Measurements from ENCODE around the gene CDK6. TPM values are rescaled to one million over a fixed set of nuclear protein-coding genes. Genes with fewer than 3 reads are reported as not detected.
"Not testable (repeated sequence)": the region's sequence is repeated elsewhere in the genome, so short reads cannot be mapped to it uniquely, and the experiment has no call there.

The CDK6 gene
- total and polyA plus RNA-seq, 5 experiments from 2014 or later, result 10.1 to 29.4 (median 12.9) TPM

- no peaks in the 10 kb centered on the region for H3K9me3 Mint-ChIP-seq
- H3K4me3 Mint-ChIP-seq, result peak overlapping the region in 7 of 10 donors; percentile 5 to 62 (median 40)
- POLR2A ChIA-PET, result interaction anchor here (0.6 to 1.3 kb wide), 4 partner anchors 21 to 216 kb away, joined by 3 read pairs; partner anchors contain the start of gene CDK6
- peak; percentile 42 to 87 (median 72) for DNase-seq
- ATAC-seq, result peak; percentile 94 to 96
- peaks cover 0 to 23% (median 7%) of the 10 kb centered on the region in 3 donors for H3K36me3 Mint-ChIP-seq
- peak overlapping the region in 9 of 10 donors; percentile 10 to 90 (median 60) for H3K27ac Mint-ChIP-seq
- H3K4me1 Mint-ChIP-seq, result peaks cover 8 to 33% (median 25%) of the 10 kb centered on the region in 4 donors
- H3K27me3 Mint-ChIP-seq, result no peaks in the 10 kb centered on the region
Measured at GRCh38 chr7:92621026-92621540, 215.3 kb downstream of the CDK6 start.

GRCh38 chr7:92615861-92616260 lies 220.5 kb downstream of the CDK6 start:
- peaks cover 0 to 2% (median under 1%) of the 10 kb centered on the region in 4 donors for H3K4me1 Mint-ChIP-seq
- ATAC-seq, result no peak

GRCh38 chr7:92614660-92615174 lies 221.7 kb downstream of the CDK6 start:
- Mint-ChIP-seq H3K27ac (peak overlapping the region in 2 of 10 donors; percentile 47 to 53), H3K4me1 (peaks cover 0 to 8% (median under 1%) of the 10 kb centered on the region in 4 donors), H3K9me3 (no peaks in the 10 kb centered on the region), H3K27me3 (no peaks in the 10 kb centered on the region), H3K4me3 (no peak overlapping the region), H3K36me3 (peaks cover 0 to 43% (median 8%) of the 10 kb centered on the region in 3 donors)
- POLR2A ChIA-PET, result no interaction called here
- DNase-seq (no peak), ATAC-seq (no peak)

More at GRCh38 chr7:92615861-92616260, 220.5 kb downstream of the CDK6 start:
- POLR2A ChIA-PET, result no interaction called here
- Mint-ChIP-seq H3K9me3 (no peaks in the 10 kb centered on the region), H3K36me3 (peaks cover 0 to 43% (median 8%) of the 10 kb centered on the region in 3 donors), H3K4me3 (no peak overlapping the region), H3K27ac (peak overlapping the region in 2 of 10 donors; percentile 22 to 50), H3K27me3 (no peaks in the 10 kb centered on the region)
- no peak for DNase-seq

- no peaks in the 10 kb centered on the region for H3K9me3 Mint-ChIP-seq
- peaks cover 0 to 8% (median under 1%) of the 10 kb centered on the region in 4 donors for H3K4me1 Mint-ChIP-seq
- POLR2A ChIA-PET, result no interaction called here
- peaks cover 0 to 43% (median 8%) of the 10 kb centered on the region in 3 donors for H3K36me3 Mint-ChIP-seq
- no peaks in the 10 kb centered on the region for H3K27me3 Mint-ChIP-seq
- ATAC-seq, result no peak
- H3K27ac Mint-ChIP-seq, result peak overlapping the region in 1 of 10 donors; percentile 15
- DNase-seq, result no peak
- no peak overlapping the region for H3K4me3 Mint-ChIP-seq
Measured at GRCh38 chr7:92613720-92614119, 222.7 kb downstream of the CDK6 start.

- no peak for ATAC-seq
- POLR2A ChIA-PET, result no interaction called here
- no peak for DNase-seq
- Mint-ChIP-seq H3K36me3 (peaks cover 0 to 43% (median 8%) of the 10 kb centered on the region in 3 donors), H3K4me3 (no peak overlapping the region), H3K27me3 (no peaks in the 10 kb centered on the region), H3K27ac (peak overlapping the region in 4 of 10 donors; percentile 2 to 76 (median 14)), H3K4me1 (peaks cover 0 to 8% (median under 1%) of the 10 kb centered on the region in 4 donors), H3K9me3 (no peaks in the 10 kb centered on the region)
Measured at GRCh38 chr7:92613214-92613613, 223.2 kb downstream of the CDK6 start.

- Mint-ChIP-seq H3K27ac (peak overlapping the region in 2 of 10 donors; percentile 2 to 26), H3K4me1 (peaks cover 0 to 8% (median under 1%) of the 10 kb centered on the region in 4 donors), H3K27me3 (no peaks in the 10 kb centered on the region), H3K9me3 (no peaks in the 10 kb centered on the region), H3K36me3 (peaks cover 0 to 38% (median 6%) of the 10 kb centered on the region in 3 donors), H3K4me3 (no peak overlapping the region)
- POLR2A ChIA-PET, result interaction anchor here (1.4 kb wide), 1 partner anchor 9 kb away, joined by 3 read pairs; no protein-coding TSS in a partner anchor
- ATAC-seq, result no peak
- no peak for DNase-seq
Measured at GRCh38 chr7:92612501-92612900, 223.9 kb downstream of the CDK6 start.

GRCh38 chr7:92611735-92612134 lies 224.6 kb downstream of the CDK6 start:
- Mint-ChIP-seq H3K27ac (peak overlapping the region in 1 of 10 donors; percentile 19), H3K36me3 (peaks cover 0 to 30% (median 6%) of the 10 kb centered on the region in 3 donors), H3K4me3 (no peak overlapping the region), H3K9me3 (no peaks in the 10 kb centered on the region), H3K4me1 (peaks cover 0 to 8% (median under 1%) of the 10 kb centered on the region in 4 donors), H3K27me3 (no peaks in the 10 kb centered on the region)
- ATAC-seq (no peak), DNase-seq (no peak)
- POLR2A ChIA-PET, result interaction anchor here (1.4 kb wide), 1 partner anchor 8 kb away, joined by 3 read pairs; no protein-coding TSS in a partner anchor

GRCh38 chr7:92609921-92610518 lies 226.4 kb downstream of the CDK6 start:
- H3K4me1 Mint-ChIP-seq, result peaks cover 0 to 8% (median under 1%) of the 10 kb centered on the region in 4 donors
- H3K36me3 Mint-ChIP-seq, result peaks cover 0 to 20% (median 4%) of the 10 kb centered on the region in 3 donors

GRCh38 chr7:92608380-92609322 lies 227.7 kb downstream of the CDK6 start:
- DNase-seq (no peak), ATAC-seq (no peak)
- Mint-ChIP-seq H3K27ac (no peak overlapping the region), H3K36me3 (peaks cover 0 to 8% (median 0%) of the 10 kb centered on the region in 3 donors), H3K9me3 (no peaks in the 10 kb centered on the region), H3K27me3 (no peaks in the 10 kb centered on the region), H3K4me3 (no peak overlapping the region), H3K4me1 (peaks cover 0 to 8% (median 0%) of the 10 kb centered on the region in 4 donors)
- POLR2A ChIA-PET, result no interaction called here

More at GRCh38 chr7:92609921-92610518, 226.4 kb downstream of the CDK6 start:
- POLR2A ChIA-PET, result interaction anchor here (0.9 kb wide), 1 partner anchor 20 kb away, joined by 5 read pairs; the partner anchor contains the start of gene FAM133B
- peak overlapping the region in 4 of 10 donors; percentile 13 to 73 (median 41) for H3K27ac Mint-ChIP-seq
- ATAC-seq (peak; percentile 53 to 65), DNase-seq (peak in 2 of 10 donors; percentile 12 to 31)
- H3K9me3 Mint-ChIP-seq, result no peaks in the 10 kb centered on the region
- H3K27me3 Mint-ChIP-seq, result no peaks in the 10 kb centered on the region
- H3K4me3 Mint-ChIP-seq, result no peak overlapping the region

- no peak overlapping the region for H3K27ac Mint-ChIP-seq
Measured at GRCh38 chr7:92606985-92607384, 229.4 kb downstream of the CDK6 start.

GRCh38 chr7:92604517-92604916 lies 231.9 kb downstream of the CDK6 start:
- H3K36me3 Mint-ChIP-seq, POLR2A ChIA-PET, DNase-seq, H3K4me3 Mint-ChIP-seq, H3K4me1 Mint-ChIP-seq, H3K27me3 Mint-ChIP-seq, H3K9me3 Mint-ChIP-seq, ATAC-seq, H3K27ac Mint-ChIP-seq: not testable (repeated sequence)

More at GRCh38 chr7:92606985-92607384, 229.4 kb downstream of the CDK6 start:
- Mint-ChIP-seq H3K9me3 (no peaks in the 10 kb centered on the region), H3K4me1 (peaks cover 0 to 8% (median 0%) of the 10 kb centered on the region in 4 donors), H3K27me3 (no peaks in the 10 kb centered on the region), H3K36me3 (no peaks in the 10 kb centered on the region), H3K4me3 (no peak overlapping the region)
- ATAC-seq (no peak), DNase-seq (no peak)
- POLR2A ChIA-PET, result no interaction called here

GRCh38 chr7:92603089-92603445 lies 233.3 kb downstream of the CDK6 start:
- ATAC-seq, result no peak
- no peak overlapping the region for H3K27ac Mint-ChIP-seq
- H3K36me3 Mint-ChIP-seq, result no peaks in the 10 kb centered on the region
- no peaks in the 10 kb centered on the region for H3K9me3 Mint-ChIP-seq
- POLR2A ChIA-PET, result interaction anchor here (1.1 kb wide), 1 partner anchor 9 kb away, joined by 3 read pairs; no protein-coding TSS in a partner anchor
- no peak overlapping the region for H3K4me3 Mint-ChIP-seq
- H3K27me3 Mint-ChIP-seq, result no peaks in the 10 kb centered on the region
- no peak for DNase-seq
- H3K4me1 Mint-ChIP-seq, result no peaks in the 10 kb centered on the region

Data from naive thymus-derived CD8-positive, alpha-beta T cell (primary cell).